22Rv1 (cell line): ENCODE data around the gene SYNPO2.

ENCODE experiments used
- H3K27ac ChIP-seq: fragments of 450-650 bp; 2 replicates; pipeline ENCODE4 v1.5.1; 2017
- ZFX ChIP-seq: fragments of 450-650 bp; IDR thresholded peaks from 2 replicates; pipeline ENCODE4 v1.6.1; 2017; ENCODE audit warnings: antibody characterized with exemption, borderline replicate concordance
- TF ChIP-seq, protein P1 (sequence below): fragments of 450-650 bp; IDR thresholded peaks from 2 replicates; pipeline ENCODE4 v1.5.1; 2017; ENCODE audit warnings: mild to moderate bottlenecking

Gene SYNPO2

GRCh38 chr4:118917582-118917981, 28.9 kb downstream of the SYNPO2 start:
- TF ChIP-seq ZFX: no peak
- TF ChIP-seq, protein P1, sequence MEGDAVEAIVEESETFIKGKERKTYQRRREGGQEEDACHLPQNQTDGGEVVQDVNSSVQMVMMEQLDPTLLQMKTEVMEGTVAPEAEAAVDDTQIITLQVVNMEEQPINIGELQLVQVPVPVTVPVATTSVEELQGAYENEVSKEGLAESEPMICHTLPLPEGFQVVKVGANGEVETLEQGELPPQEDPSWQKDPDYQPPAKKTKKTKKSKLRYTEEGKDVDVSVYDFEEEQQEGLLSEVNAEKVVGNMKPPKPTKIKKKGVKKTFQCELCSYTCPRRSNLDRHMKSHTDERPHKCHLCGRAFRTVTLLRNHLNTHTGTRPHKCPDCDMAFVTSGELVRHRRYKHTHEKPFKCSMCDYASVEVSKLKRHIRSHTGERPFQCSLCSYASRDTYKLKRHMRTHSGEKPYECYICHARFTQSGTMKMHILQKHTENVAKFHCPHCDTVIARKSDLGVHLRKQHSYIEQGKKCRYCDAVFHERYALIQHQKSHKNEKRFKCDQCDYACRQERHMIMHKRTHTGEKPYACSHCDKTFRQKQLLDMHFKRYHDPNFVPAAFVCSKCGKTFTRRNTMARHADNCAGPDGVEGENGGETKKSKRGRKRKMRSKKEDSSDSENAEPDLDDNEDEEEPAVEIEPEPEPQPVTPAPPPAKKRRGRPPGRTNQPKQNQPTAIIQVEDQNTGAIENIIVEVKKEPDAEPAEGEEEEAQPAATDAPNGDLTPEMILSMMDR: no peak
- no peak overlapping the region for H3K27ac ChIP-seq

GRCh38 chr4:118918388-118918787, 29.7 kb downstream of the SYNPO2 start:
- H3K27ac ChIP-seq: no peak overlapping the region
- TF ChIP-seq ZFX: no peak
- TF ChIP-seq, protein P1: no peak

DNA sequence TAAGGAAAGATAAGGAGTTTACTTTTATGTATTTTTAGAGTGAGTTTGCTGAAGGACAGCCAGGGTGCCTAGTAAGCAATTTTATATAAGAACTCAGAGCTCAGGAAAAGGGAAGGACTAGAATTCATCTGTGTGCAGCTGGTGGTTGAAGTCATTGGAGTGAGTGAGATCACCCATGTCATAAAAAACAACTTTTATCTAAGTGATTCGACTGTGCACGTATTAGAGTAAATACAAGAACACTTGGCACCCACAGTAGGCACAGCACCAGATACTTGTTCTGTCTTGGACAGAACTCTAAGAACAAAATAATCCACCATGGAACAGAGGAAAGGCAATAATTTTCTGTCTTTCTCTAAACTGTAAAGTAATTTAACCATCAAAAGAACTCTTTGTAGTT, 31.6 kb downstream of the SYNPO2 start:
- TF ChIP-seq ZFX: no peak
- TF ChIP-seq, protein P1: no peak
- no peak overlapping the region for H3K27ac ChIP-seq

DNA sequence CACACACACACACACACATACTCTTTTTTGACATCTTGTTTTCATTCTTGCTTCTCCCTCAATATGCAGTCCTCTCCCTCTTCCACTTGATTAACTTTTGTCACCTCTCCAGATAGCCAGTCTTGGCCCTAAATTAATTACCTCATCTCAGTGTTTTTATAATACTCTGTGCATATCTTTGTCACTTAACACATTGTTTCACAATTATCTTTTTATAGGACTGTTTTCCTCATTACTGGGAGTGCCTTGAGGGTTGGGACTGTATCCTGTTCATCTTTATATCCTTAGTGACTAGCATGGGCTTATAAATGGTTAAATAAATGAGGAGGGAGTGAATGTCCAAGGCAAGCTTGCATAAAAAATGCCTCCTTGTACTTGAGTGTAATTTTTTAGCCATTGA, 33.1 kb downstream of the SYNPO2 start:
- H3K27ac ChIP-seq: no peak overlapping the region
- TF ChIP-seq, protein P1: no peak
- no peak for TF ChIP-seq ZFX

DNA sequence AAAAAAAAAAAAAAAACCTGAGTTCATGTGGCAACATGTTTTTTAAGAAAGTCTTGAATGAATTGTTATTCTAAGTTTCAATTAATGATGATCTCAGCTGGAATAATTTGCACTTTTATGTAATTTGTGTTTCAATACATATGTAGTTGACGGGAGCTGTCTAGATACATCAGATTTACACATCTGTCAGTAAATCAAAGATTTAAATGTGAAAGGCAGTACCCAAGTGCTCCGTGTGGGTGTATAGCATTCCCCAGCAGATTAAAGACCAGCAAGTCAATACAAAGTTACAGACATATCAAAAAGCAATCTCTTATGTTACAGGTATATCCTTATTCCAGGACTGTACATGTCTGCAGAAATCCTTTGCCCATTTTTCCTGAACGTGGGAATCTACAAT, 35.2 kb downstream of the SYNPO2 start:
- H3K27ac ChIP-seq: no peak overlapping the region
- no peak for TF ChIP-seq ZFX

DNA sequence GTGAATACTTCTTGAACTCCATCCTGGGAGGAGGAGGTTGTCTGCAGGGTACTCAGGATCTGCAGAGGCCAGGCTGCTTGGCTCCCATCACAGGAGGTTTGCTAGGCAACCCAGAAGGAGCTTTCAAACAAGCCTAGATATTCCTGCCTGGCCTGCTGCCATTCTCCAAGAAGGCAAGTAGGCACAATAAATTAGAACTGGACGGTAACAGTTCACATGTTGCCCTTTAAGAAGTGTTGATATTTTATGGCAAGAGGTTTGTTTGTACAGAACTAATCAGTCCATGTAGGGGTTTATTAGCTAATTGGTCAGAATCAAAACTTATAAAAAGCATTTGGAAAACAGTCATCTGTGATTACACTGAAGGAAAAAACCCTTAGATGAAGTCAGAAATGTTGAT, 39.3 kb downstream of the SYNPO2 start:
- TF ChIP-seq ZFX: no peak
- TF ChIP-seq, protein P1: no peak
- H3K27ac ChIP-seq: no peak overlapping the region

GRCh38 chr4:118930255-118930654, 41.6 kb downstream of the SYNPO2 start:
- TF ChIP-seq ZFX: no peak
- TF ChIP-seq, protein P1: no peak
- no peak overlapping the region for H3K27ac ChIP-seq

DNA sequence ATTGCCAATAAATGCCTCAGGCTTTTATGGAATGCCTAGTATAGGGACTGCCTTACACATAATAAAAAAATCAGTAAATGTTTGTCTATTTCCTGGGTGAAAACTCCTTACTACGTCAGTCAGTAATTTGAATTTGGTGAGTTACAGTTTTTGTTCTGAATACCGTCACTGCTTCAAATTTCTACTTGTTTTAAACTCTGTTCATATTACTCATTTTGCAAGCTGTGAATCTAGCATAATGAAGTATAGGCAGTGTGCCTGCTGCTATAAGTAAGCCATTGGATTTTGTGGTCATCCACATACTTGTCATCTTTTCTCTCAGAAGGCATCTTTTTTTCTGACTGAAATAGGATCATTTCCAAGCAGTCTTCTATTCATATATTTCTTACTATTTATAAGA, 43.1 kb downstream of the SYNPO2 start:
- TF ChIP-seq ZFX: no peak
- H3K27ac ChIP-seq: no peak overlapping the region

DNA sequence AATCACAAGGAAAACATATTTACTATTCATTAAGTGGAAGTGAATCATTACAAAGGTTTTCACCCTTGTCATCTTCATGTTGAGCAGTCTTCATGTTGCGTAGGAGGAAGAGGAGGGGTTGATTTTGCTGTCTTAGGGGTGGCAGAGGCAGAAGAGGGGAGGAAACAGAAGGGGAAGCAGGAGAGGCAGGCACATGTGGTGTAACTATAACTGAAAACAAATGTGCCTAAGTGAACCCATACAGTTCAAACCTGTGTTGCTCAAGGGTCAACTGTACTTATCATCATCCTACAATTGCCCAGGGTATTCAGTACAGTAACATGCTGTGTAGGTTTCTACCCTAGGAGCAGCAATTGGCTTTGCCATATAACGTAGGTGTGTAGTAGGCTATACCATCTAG, 47.2 kb downstream of the SYNPO2 start:
- no peak for TF ChIP-seq ZFX
- TF ChIP-seq, protein P1: no peak
- no peak overlapping the region for H3K27ac ChIP-seq
